HG02885 (cell line): ENCODE data around the gene MYRF.

Experiments used
- ATAC-seq: cut with Tn5 transposase; IDR thresholded peaks from one replicate; pipeline ENCODE4 v1.9.1; 2021; ENCODE audit warnings: mild to moderate bottlenecking; ENCODE audit not compliant: unreplicated experiment, poor library complexity

Gene MYRF

DNA sequence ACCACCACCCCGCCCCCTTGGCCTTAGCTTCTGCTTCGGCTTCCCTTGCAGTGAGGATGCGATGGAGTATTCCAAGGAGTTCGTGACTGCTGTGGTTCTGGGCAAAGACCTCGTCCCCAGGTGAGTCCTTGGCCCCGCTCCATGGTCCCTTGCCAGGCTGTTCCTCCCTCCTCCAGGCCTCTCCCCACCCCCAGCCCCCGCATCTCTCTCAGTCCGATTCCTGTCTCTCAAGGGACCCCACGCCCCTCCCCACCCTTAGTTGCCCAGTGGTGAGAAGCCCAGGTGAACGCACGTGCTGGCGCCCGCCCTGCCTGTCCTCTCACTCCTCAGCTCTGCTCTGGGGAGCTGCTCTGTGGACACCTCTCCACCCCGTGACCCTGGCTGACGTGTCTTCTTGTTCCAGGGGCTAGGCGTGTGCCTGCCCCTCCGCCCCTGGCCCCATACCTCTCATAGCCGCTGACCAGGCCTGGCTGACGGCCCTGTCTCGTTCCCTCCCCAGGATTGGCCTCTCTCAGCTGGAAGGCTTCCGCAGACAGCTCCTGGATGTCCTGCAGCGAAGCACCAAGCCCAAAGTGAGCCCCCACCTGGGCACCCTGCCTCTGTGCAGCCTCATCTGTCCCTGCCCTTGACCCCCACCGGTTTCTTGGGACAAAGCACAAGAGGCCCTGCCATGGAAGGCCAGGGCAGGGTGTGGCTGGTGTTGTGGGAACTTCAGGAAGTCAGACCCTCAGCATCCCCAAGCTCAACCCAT, 14.6 kb upstream of the MYRF start:
- no peak for ATAC-seq

DNA sequence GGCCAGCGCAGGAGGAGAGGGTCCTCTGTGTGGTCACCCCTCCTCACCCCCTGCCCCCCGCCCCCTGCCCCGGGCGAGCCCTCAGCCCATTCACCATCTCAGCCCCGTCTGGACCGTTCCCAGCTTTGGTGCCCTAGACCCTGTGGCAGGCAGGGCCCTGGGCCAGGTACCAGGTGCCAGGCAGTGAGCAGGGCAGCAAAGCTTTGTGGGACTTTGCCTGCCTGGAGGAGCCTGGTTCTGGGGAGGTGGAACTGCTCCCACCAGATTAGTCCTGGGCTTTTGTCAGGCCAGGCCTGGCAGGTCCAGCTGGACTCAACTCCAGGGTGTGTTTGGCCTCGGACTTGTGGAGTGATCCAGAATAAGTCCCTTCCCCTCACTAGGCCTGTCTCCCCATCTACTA, 13.7 kb upstream of the MYRF start:
- no peak for ATAC-seq

DNA sequence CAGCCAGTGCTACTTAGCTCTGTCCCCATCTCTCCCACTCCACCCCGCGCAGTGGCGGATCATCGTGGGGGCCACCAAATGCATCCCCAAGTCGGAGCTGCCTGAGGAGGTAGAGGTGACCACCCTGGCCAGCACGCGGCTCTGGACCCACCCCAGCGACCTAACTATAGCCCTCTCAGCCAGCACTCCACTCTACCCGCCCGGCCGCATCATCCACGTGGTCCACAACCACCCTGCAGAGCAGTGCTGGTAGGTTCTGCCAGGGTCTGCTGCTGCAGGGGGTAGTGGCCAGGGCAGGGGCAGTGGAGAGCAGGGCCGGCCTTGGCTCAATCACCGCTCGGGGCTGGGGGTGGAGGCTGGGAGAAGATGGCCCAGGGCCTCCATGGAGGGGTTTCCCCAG, 13.0 kb upstream of the MYRF start:
- no peak for ATAC-seq

DNA sequence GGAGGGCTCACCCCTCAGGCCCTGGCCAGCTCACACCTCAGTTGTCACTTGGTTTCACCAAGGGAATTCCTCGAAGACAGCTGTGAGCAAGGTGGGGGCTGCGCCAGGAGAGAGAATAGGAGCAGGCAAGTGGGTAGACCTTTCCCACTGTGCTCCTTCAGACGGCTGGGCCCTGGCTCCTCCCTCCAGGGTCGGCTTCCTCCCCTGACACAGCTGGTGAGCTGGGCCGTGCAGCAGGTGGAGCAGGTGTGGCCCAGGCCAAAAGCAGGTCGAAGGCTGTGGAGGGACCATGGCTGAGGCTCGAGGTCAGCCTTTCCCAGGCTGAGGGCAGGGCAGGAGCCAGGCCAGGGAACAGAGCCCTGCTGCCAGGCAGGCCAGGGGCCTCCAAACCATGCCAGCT, 12.5 kb upstream of the MYRF start:
- no peak for ATAC-seq

DNA sequence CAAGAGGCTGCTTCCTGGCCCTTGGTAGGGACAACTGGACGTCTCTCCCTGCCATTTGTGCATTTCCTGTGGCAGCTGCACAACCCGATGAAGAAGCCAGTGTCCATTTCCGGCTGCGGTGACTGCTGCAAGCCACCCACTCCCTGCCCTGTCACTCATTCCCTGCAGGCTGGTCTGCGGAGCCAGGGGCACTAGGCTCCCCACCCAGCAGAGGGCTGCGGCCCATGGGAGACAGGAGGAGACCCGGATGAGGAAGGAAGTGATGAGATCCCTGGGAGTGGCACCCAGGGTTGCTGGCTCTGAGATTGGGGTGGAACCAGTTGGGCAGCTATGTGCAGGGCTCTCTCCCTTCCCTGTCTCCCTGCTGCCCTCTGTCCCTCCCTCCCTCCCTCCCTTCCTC, 10.0 kb upstream of the MYRF start:
- no peak for ATAC-seq

DNA sequence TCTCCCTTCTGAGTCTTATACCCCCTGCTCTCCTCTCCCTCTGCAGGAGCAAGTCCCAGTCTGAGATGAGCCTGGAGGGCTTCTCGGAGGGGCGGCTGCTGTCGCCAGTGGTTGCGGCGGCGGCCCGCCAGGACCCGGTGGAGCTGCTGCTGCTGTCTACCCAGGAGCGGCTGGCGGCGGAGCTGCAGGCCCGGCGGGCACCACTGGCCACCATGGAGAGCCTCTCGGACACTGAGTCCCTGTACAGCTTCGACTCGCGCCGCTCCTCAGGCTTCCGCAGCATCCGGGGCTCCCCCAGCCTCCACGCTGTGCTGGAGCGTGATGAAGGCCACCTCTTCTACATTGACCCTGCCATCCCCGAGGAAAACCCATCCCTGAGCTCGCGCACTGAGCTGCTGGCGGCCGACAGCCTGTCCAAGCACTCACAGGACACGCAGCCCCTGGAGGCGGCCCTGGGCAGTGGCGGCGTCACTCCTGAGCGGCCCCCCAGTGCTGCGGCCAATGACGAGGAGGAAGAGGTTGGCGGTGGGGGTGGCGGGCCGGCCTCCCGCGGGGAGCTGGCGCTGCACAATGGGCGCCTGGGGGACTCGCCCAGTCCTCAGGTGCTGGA, 8.8 kb upstream of the MYRF start:
- ATAC-seq = no peak

DNA sequence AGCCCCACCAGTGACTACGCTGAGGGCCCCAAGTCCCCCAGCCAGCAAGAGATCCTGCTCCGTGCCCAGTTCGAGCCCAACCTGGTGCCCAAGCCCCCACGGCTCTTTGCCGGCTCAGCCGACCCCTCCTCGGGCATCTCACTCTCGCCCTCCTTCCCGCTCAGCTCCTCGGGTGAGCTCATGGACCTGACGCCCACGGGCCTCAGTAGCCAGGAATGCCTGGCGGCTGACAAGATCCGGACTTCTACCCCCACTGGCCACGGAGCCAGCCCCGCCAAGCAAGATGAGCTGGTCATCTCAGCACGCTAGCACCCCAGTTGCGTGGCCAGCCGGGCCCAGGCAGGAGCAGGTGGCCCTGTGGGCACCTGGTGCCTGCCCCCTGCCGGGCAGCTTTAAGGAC, 8.3 kb upstream of the MYRF start:
- ATAC-seq = no peak

DNA sequence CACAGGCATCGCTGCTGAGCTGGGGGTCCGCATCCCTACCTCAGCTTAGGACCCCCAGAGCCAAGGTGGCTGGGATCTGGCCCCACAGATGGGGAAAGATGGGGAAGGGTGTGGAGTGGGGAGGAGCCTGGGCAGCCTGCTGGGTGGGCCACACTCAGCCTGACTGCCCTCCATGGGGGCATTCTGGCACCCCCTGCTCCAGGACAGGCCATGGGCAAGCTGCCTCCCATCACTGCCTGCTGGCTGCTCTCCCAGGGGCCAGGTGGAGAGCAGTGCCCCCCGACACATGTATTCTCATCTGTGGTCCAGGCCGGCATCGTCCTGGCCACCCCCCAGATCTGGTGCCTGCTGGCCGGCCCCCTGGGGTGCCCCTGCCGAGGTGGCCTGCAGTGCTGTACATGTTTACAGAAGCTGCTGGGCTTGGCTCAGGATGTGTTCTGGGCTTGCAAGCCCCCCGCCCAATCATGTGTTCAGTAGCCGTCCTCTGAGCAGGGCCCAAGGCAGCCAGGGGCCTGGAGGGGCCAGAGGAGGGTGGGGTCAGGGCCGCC, 7.8 kb upstream of the MYRF start:
- ATAC-seq = no peak

DNA sequence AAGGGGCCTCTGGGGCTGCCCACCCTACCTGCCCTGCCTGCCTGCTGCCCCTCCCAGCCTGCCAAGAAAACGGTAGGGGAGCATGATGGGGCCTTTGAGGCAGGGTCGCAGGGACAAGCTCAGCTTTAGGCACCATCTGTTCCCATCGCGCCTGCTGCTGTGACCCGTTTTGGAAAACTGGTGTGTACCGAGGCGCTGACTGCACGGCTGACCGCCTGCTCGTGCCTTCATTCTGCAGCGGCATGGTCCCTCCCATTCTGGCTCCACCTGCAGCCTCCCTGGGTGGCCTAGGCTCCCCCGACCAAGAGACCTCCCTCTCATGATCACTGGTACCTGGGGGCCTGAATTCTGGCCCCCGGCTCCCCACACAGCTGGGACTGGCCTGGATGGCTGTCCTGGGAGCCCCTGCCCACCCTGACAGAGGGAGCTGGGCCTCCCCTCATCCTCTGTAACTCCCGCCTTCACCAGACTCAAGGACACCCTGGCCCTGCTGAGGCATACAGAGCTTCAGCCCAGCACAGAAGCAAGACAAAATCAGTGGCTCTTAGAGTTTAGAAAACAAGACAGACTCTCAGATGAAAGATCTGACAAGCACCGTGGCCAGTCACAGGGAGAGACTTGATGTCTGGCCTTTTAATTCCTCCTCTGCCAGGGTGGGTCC, 6.5 kb upstream of the MYRF start:
- no peak for ATAC-seq

DNA sequence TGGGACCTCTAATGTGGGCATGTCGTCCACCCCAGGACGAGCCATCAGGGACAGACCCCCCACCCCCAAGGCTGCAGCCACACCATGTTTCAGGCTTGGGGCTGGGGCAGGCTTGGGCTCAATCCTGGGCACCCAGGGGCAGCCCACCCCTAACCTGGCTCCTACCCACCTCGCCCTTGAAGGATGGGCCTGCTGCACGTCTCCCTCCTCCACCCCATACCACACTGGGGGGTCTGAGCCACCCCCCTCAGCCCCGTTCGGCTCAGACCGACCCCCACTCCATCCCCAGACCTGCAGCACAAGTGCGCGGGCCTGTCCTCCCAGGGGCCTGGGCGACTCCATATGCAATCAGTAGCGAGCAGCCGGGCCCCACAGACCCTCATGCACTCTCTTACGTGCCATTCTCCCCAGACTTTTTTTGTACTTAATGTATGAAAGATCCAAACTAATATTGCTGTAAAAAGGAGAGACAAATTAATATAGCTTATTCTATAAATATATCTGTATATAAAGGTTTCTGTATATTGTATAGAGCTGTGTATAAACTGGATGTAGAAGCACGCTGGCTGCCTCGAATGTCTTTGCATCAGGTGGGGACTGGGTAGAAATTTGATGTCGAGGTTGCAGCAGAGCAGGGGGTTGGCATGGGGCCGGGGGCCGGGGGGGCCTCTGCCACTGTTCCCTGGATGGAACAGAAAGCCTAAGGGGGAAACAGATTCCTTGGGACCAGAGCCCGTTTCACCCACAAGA, 5.8 kb upstream of the MYRF start:
- no peak for ATAC-seq

DNA sequence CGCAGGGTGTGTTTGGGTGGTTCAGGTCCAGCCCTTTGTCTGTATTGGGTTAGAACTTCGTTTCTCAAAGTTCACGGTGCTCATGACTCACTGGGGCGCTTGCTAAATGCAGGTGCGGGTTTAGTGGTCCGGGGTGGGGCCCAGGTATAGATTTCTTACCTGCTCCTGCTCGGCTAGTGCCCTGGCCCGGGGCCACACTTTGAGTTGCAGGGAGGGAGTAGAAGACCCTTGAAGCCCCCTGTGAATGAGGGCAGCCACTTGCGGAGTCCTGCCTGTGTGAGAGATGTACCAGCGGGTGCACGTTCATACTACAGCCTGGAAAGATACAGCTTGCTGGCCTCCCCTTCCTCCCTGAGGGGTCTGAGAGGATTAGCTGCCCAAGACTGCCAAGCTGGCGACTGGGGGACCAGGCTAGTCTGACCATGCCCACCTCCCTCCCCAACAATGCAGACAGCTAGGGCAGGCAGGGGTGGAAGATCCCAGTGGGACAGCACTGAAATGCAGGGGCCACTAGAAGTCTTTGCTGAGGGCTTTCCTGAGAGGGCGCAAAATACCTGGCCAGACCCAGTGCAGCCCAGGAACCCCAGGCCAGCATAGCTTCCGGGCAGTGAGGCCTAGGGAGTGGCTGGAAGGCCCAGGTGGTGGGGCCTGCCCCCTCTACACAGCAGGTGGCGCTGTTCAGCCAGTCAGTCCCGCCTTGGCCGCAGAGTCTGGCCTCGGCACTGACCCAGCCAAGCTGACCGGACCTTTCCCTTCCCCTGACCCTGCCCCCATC, 5.1 kb upstream of the MYRF start:
- peak; percentile 71 for ATAC-seq

DNA sequence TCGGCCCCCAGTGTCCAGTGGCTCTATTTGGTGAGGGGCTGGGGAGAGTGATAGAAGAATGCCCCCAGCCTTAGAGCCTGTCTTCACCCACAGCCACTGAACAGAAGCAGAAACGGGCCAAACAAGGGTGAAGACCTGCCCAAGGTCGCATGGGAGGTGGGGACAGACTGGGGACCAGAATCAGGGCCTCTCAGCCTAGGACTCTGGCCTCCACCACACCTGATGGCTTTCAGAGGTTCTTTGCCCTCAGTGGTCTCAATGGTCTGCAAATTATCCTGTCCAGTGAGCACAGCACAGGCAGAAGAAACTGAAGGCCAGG, 4.5 kb upstream of the MYRF start:
- no peak for ATAC-seq

DNA sequence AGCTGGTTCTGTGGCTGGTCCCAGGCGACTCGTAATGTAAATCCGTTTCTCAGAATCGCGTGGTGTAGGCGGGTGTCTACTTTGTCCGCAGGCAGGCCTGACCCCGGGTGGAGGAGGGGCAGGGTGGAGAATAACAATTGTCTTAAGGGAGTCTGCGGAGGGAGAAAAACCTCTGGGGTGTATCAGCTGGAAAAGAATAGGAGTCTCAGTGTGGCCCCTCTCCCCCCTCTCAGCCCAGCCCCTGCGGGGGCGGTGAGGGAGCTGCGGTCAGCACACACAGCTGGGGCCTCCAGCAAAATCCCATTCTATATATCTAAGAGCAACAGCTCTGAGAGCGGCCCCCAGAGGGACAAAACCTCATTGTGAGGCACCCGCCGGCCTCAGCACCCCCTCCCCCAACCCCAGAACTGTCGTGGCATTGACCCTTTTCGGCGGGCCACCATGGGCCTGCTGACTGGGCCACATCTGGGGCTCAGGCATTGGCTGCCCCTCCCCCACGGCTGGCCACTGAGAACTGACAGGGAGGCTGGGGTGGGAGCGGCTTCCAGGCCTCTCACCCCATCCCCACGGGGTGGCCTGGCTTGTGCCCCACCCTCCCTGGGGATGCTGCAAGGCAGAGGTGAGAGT, 2.7 kb upstream of the MYRF start:
- ATAC-seq = no peak

DNA sequence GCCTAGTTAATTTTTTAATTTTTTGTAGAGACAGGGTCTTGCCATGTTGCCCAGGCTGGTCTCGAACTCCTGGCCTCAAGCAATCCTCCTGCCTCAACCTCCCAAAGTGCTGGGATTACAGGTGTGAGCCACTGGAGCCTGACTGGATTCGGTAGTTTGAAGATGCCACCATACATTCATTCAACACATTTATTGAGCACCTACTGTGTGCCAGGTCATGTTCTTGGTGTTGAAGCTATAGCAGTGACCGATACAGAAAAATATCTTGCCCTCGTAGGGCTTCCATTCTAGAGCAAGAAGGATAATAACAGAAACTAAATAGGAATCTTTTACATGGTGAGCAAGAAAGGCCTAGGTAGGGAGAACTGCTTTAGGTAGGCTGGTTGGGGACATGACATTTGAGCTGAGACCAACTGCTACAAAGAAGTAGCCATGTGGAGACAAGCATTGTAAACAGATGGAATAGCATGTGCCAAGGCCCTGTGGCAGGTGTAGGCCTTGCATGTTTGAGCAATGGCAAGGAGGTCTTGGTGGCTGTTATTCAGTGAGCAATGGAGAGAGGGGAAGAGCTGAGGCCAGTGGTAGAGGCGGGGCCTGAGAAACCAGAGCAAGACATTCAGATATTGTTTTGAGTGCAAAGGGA, 1.7 kb upstream of the MYRF start:
- ATAC-seq = no peak

DNA sequence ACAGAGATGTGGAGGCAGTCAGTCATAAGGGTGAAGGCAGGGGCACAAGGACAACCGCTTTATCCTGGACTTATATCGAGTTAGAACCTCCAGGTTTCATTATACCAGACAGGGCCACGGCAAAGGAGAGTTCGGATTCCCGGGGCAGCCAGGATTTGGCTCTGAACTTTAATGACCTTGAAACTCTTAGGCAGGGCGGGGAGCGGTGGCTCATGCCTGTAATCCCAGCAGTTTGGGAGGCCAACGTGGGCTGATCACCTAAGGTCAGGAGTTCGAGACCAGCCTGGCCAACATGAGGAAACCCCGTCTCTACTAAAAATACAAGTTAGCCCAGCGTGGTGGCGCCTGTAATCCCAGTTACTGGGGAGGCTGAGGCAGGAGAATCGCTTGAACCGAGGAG, 1.1 kb upstream of the MYRF start:
- ATAC-seq = no peak

DNA sequence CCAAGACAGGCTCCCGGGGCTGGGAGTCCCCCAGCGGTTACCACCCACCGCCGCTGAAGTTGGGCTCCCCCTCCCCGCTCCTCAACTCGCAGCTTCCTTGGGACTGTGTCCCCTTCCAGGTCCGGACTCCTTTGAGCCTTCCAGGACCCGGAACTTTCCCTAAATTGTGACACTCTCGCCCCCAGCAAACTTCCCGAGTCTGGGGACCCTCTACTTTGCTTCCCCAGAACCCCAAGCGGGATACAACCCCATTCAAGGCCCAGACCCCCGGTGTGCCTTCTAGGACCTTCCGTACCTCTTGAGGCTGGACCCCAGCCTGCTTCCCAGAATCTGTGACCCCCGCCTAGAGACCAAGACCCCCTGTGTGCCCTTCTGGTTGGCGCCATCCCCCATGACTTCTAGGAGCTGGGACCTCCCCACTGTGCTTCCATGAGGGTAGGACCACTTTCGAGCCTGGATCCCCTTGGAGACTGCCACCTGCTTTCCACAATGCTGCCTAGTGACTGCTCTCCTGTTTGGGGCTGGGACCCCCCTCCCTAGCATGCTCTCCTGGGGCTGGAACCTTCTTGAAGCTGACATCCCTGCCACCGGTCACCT, 587 bp downstream of the MYRF start:
- ATAC-seq = no peak

DNA sequence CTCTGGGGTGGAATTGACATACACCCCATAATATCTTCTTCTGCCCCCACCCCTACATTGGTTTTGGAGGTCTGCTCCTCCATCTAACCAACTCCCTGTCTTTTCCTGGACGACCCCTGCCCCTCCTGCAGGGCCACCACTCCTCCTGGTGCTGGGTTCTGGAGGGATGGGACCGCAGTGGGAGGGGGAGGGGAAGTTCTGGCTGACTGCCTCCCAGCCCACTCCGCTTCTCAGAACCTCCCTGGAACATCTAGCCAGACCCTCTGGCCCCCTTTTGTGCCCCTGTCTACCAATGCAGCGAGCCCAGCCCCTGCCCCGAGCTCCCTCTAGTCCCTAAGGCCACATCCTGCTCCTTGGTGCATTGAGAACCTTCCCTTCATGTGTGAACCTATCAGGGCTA, 1.2 kb downstream of the MYRF start:
- ATAC-seq = no peak

DNA sequence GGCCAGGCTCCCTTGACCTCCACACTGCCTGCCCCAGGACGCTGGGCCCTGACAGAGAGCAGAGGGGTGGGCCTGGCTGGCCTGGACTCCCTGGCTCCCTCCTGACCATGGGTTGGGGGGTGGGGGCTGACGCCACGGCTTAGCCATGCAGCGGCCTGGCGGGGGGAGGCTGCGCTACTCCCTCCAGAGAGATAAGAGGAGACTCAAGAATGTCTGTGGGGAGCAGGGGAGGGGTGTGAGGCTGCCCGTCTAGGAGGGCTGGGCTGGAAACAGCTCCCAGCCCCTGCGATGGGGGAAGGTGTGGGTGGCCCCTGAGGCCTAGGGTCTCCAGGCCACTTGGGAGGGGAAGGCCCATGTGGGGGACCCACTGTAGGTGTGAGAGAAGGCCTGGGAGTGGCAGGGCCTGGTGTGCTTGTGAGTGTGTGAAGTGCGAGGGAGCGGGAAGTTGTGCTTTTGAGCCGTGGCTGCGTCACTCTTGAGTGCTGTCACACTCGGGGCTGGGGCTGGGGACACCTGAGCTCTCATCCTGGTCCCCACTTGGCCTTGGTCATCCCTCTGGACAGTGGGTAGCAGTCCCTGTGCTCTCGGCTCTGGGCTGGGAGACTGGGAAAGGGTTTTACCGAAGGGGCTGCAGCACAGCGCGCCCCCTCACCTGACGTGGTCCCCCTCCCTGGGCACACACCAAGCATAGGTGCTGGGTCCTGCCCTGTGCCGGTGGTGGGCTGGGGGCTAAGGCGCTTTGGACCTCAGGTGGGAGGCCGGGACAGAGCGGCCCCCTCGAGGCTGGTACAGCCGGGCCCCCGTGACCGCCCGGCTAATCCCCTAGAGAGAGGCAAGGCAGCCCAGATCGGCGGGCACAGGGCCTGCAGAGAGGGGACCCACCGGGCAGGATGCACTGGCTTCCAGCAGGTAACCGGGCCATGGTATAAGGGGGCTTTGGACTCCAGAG, 2.4 kb downstream of the MYRF start:
- ATAC-seq = no peak
